GM12873 (cell line): ENCODE measurements around the gene GALK1.

Source experiments
- TF ChIP-seq, protein P1 (sequence below): IDR thresholded peaks from 2 replicates; pipeline ENCODE4 v1.5.1; 2012; ENCODE audit warnings: low read depth, mild to moderate bottlenecking, moderate library complexity, low read length, control low read depth; ENCODE audit not compliant: insufficient read depth; ENCODE audit errors: missing control alignments

GALK1 gene

DNA sequence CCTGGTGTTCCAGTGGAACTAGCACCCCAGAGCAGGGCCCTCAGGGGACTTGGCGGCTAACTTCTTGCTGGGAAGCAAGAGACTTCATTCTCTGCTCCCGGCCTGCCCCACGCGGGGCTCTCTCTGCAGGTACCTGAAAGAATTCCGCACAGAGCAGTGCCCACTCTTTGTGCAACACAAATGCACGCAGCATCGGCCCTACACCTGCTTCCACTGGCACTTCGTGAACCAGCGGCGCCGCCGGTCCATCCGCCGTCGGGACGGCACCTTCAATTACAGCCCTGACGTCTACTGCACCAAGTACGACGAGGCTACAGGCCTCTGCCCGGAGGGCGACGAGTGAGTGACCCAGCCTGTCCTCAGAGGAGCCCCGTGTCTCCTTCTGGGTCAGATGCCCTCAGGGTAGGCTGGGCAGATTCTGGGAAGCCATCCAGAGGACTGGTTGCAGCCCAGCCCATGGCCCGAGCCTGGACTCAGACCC lies 44.7 kb upstream of the GALK1 start:
- TF ChIP-seq, protein P1, sequence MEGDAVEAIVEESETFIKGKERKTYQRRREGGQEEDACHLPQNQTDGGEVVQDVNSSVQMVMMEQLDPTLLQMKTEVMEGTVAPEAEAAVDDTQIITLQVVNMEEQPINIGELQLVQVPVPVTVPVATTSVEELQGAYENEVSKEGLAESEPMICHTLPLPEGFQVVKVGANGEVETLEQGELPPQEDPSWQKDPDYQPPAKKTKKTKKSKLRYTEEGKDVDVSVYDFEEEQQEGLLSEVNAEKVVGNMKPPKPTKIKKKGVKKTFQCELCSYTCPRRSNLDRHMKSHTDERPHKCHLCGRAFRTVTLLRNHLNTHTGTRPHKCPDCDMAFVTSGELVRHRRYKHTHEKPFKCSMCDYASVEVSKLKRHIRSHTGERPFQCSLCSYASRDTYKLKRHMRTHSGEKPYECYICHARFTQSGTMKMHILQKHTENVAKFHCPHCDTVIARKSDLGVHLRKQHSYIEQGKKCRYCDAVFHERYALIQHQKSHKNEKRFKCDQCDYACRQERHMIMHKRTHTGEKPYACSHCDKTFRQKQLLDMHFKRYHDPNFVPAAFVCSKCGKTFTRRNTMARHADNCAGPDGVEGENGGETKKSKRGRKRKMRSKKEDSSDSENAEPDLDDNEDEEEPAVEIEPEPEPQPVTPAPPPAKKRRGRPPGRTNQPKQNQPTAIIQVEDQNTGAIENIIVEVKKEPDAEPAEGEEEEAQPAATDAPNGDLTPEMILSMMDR = no peak

DNA sequence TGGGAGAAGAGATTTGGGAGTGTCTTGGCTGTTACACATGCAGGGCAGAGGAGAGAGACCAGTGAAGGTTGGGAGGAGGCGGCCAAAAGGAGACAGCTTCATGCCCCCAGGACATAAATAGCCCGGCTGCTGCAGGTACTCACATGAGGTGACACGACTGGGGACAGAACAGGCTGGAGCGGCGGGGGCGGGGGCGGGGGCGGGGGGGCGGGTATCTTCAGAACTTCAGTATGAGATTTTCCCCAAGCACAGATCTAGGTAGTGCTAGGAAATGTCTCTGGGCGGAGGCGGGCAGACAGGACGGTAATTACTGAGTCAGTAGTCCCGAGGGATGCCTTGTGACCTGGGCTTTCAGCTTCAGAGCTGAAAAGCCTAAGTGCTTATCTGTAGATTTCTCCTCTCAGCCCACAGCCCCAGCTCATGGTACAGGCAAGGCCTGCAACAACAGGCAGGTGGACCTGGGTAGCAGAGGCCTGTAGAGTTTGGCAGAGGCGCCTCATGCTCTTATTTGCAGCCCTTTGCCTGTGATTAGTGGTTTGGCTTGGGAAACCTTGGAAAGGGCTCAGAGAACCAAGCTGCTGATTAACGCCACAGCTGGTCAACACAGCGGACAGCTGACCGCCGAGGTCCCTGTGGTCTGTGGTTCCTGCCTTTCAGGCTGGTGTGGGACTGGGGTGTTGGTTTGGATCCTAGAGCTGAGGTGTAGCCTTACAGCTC lies 44.1 kb upstream of the GALK1 start:
- TF ChIP-seq, protein P1 = no peak

DNA sequence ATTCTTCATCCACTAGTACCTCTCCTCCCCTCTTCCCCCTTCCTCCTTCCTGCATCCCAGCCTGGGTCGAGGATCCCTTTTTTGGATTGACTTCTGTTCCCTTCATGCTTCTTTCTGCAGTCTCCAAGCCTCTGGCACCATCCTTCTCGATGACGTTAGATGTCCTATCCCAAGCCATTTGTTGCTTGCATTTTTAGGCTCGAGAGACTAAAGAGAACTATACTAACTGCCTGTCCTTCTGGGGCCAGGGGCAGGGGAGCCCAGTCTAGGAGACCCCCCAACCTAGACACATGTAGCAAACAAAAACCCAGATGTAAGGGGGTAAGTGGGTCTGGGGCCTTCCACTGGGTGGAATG lies 43.5 kb upstream of the GALK1 start:
- TF ChIP-seq, protein P1 = no peak

DNA sequence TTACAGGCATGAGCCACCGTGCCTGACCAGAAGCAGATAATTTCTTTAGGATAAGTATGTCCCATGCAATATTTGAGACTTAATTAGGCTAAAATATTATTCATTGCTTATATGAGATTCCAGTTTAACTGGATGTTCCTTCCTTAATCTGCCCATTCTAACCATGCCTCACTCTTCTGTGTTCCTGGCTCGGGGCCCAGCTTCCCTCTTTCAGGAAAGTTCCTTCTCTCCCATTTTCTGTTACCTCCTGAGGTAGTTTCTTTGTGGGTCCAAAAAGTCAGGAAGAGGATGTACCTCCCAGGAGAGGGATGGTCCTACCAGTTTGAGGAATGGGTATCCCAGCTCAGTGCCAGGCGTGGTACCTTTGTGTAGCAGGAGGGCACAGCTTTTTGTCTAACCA lies 42.9 kb upstream of the GALK1 start:
- TF ChIP-seq, protein P1 = no peak

DNA sequence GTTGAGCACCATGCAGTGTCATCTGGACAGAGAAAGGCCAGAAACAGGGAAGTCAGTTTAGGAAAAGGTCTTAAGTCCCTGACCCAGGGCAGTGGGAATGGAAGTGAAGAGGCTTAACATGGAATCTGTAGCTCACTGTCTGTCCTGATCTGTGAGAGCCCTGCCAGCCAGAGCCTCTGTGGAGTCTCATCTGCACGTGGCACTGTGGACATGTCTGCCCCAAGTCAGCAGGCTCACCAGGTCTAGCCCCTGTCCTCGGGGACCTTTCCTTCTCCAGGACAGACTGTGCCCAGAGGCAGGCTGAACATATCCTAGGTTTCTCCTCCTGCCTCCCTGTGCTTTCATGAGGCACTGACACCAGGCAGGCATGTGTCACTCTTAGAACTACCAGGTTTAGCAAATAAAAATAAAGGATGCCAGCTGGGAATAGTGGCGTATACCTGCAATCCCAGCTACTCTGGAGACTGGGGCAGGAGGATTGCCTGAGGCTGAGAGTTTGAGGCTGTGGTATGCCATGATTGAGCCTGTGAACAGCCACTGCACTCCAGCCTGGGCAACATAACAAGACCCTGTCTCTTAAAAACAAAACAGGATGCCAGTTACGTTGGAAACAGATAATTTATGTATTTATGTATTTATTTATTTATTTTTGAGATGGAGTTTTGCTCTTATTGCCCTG lies 42.0 kb upstream of the GALK1 start:
- TF ChIP-seq, protein P1 = no peak

DNA sequence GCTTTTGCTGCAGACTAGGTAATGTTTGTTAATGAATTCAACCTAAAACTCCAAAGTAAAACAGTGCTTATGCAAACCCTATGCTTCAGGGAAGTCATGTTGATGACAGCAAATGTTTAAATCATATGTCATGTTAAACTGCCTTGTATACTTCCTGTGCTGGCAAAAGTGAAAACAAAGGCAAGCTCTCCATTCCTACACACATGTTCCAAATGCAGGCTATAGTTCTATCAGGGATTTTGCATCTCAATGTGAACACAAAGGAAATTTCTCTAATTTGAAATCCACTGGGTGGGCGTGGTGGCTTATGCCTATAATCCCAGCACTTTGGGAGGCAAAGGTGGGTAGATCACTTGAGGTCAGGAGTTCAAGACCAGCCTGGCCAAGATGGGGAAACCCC lies 38.9 kb upstream of the GALK1 start:
- TF ChIP-seq, protein P1 = no peak

DNA sequence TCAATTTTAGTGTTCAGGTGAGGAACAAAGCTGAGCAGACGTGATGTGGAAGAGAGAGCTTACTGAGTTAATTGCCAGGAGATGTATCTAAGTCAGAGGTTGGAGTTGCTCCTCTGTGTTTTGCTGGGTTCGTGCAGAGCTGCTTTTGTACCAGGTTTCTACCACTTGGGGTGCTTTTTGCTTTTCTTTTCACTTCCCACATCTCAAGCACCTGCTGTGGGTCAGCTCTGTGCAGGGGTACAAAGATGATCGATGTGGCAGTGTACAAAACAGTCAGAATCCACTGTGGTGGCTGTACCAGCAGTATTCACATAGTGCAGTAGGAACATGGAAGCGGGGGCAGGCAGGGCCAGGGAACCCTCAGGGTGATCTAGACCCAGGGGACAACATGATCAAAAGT lies 34.4 kb upstream of the GALK1 start:
- TF ChIP-seq, protein P1 = no peak
